Nucleus accumbens (tissue), 56 donors: ENCODE measurements around the gene SLC7A7.
"Not testable (repeated sequence)": the region's sequence is repeated elsewhere in the genome, so short reads cannot be mapped to it uniquely, and the experiment has no call there.

Source experiments
- DNase-seq, 56 donors: peaks; one replicate each; lab custom pipeline; 2025; lab: John Stamatoyannopoulos, UW

SLC7A7 gene

DNA sequence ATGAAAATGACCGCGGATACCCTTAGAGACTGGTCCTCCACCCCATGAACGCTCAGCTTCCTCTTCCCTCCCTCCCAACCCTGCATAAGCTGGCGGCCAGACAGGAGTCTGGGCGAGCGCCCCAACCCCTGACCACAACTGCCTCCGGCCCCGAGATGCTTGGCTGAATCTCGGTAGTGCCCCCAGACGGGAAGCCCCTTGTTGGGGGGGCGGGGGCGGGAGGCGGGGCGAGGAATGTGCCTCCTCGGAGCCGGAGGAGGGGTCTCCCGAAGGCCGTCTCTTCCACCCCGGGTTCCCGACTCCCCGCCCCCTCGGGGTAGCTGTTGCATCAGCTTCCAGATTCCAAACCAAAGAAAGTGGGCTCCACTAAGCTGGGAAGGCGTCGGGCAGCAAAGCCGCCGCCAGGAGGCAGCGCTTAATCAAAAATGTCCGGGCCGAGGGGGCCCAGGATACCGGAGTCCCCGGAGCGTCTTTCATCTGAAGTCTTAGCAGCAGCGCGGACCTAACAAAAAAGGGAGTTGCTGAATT, 7.4 kb upstream of the SLC7A7 start:
- peak in 46 of 56 donors; percentile 15 to 76 (median 51) for DNase-seq

DNA sequence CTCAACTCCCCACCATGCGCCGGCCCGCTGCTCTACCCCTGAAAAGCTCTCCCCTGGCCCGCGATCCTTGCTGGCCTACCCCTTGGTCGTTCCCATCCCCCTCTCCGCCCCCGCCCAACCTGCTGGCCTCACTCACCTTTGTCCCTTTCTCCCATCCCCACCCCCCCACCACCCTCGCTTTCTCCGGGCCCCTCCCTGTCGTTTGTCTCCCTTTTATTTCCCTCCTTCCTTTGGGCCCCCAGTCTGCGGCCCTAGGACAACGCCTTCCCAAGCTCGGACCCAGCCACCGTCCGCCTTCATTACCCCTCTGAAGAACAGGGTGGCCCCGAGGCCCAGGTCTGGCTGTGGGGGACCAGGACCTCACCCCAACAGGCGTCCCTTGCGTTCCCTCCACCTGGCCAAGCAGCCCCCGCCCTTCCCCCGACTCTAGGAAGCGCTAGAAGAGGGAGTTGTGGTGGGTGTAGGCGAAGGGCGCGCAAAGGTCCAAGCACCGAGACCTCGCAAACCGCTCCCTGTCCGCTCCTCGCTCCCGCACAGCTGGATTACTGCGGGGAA, 6.9 kb upstream of the SLC7A7 start:
- DNase-seq: no peak

DNA sequence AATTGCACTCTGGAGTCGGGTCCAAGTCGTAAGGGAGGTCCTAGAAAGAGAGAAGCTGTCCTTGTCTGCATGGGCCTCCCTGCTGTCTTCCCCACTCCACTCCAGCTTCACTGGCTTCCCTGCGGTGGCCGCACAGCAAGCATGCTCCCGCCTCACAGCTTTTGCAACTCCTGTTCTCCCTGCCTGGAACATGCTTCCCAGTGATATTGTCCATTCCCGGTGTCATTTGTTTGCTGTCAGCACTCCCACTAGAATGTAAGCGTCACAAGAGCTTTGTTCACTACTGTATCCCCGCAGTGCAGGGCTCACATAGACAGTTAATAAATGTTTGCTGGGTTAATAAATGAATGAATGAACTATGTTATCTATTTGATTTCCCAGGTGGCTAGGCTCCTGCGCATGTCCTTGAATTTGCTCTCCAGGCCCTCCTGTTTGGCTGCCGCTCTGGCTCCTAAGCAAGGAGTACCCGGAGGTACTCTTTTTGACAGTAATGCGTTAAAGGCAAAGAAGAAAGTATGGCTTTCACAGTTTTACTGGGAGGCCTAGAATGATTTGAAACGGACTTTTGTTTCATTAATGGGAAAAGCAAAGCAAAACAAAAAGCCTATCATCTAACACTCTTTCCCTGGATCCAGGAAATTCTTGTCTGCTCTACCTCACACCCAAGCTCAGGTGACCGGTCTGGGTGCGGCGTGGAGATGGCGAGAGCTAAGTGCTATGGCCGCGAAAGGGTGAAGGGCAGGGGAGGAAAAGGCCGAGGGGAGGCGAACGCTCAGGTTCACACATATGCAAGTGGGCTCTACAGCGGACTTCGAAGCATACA, 6.2 kb upstream of the SLC7A7 start:
- DNase-seq: no peak

DNA sequence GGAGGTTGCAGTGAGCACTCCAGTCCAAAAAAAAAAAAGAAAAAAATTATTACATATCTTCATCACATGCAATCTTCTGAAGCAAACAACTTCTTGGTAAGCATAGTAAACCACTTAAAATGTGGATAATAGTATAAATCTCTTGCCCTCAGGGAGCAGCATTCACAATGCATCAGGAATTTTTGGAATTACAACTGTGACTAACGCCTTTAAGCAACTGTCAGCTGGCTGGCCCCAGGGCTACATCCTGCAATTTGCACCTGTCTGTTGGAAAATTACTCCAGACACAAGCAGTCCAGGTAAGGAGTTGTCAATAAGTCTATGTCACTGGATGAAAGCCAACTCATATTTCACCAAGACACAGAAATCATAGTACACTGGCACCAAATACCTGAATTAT, 5.5 kb upstream of the SLC7A7 start:
- no peak for DNase-seq

DNA sequence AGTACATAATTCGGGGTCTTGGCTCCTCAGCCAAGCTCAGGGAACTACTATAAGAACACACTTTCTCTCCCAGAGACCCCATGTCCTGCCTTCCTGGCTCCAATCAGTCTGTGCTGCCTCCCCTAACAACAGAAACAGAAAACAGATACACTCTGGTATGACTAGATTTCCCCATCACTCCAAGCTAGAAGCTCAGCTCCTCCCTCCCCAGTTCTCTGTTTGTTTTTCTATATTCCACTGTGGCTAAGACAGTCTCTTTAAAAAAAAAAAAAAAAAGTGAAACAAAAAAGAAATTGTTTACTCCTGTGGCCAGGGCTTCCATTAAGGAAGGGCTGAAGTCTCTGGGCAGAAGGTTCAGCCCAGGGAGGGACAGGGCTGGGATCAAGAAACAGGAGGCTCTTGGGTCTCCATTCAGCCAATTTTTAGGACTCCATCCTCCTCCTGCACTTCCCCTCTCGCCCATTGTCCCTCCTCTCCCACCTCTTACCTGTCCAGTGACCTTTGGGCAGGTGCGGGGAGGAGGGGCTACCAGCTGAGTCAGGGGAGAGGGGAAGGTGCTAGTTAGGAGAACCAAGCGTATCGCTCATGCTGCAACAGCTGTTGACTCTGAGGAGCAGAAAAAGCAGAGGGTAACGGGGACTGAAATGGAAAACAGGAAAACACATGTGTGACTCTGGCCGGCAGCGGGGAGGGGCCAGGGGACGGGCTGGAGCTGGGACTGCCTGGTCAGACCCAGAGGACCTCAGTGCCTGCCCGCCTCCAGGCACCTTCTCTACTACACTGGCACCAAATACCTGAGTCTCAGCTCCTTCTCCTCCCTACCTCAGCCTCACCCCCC, 4.1 kb upstream of the SLC7A7 start:
- DNase-seq: peak in 3 of 56 donors; percentile 7 to 14 (median 9)

DNA sequence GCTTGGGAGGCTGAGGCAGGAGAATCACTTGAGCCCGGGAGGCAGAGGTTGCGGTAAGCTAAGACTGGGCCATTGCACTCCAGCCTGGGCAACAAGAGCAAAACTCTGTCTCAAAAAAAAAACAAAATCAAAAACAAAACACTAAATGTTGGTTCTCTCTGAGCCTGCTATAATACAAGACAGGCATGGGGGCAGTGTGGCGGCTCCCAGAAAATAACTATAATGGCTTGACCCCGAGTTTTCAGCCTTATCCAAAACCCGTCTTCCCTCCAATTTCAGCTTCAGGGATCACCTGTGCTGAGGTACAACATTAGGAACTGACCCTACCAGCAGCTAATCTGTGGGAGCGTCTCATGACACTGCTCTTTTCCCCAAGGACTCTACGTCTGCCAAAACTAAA, 862 bp downstream of the SLC7A7 start:
- DNase-seq: no peak

DNA sequence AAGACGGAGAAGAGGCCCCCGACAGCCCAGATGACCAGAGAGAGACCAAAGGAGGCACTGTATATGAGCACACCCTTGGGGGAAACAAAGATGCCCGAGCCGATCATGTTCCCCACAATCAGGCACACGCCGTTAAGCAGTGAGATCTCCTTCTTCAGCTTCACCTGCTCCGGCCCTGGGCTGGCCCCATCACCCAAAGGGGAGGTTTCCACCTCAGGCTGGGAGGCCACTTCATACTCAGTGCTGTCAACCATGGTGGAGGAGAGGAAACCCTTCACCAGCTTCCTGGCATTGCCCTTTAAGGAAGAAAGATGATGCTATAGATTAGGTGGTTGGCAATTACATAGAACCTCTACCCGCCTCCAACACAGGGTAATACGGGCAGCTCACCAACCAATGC, 2.1 kb downstream of the SLC7A7 start:
- DNase-seq: no peak

DNA sequence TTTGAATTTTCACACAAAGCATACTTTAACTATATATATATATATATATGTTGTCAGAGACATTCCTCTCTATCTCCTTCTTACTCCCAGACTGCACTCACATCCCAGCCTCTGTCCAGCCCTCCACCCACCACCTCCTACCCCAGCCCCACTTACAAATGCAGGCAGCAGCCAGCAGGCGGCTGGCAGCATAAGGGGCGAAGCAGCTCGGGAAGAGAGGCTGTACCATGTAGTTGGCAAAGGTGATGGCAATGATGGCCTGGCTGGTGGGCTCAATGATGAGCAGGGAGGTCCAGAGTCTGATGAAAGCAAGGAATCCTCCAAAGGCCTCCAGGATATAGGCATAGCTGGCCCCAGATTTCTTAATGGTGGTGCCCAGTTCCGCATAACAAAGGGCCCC, 2.5 kb downstream of the SLC7A7 start:
- DNase-seq: no peak

DNA sequence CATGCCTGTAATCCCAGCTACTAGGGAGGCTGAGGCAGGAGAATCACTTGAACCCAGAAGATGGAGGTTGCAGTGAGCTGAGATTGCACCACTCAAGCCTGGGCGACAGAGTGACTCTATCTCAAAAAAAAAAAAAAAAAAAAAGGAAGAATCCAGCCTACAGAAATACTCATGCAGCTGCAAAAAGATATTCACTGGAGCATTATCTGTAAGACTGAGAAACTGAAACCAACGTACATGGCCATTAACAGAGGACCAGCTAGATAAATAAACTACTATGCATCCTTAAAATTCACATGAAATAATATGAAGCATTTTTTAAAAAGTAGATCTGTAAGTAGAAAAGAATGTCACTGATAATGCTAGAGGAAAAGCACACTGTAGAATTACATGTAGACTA, 3.5 kb downstream of the SLC7A7 start:
- DNase-seq: no peak

DNA sequence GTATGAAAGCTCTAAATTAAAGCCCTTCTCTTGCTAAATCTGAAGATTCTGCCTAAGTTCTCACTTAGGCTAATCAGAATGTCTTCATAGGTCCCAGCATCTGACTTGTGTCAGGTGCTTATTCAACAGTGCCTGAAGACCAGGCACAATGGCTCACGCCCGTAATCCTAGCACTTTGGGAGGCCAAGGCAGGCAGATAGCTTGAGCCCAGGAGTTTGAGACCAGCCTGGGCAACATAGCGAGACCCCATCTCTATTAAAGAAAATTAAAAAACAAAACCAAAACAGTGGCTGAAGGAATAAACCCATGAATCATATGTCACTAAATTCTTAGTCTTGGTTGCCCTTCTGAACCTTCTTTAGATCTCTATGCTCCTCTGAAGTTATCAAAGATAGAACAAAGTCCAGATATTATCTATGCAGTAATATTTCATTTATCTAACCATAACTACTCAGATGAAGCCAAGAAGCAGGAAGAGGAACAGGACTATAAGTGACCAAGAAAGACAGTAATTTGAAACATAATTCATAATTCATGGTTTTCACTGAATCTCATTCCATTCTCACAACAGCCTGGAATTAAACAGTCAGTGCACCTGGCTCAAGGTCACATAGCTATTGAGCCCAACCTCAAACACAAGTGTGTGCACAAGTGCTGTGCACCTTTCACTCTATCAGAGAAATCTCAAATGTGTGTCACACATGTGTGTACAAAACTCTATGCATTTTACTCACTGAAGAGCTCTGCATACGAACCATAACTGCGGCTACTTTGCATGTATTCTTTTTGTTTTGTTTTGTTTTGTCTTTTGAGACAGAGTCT, 6.6 kb downstream of the SLC7A7 start:
- DNase-seq: no peak

DNA sequence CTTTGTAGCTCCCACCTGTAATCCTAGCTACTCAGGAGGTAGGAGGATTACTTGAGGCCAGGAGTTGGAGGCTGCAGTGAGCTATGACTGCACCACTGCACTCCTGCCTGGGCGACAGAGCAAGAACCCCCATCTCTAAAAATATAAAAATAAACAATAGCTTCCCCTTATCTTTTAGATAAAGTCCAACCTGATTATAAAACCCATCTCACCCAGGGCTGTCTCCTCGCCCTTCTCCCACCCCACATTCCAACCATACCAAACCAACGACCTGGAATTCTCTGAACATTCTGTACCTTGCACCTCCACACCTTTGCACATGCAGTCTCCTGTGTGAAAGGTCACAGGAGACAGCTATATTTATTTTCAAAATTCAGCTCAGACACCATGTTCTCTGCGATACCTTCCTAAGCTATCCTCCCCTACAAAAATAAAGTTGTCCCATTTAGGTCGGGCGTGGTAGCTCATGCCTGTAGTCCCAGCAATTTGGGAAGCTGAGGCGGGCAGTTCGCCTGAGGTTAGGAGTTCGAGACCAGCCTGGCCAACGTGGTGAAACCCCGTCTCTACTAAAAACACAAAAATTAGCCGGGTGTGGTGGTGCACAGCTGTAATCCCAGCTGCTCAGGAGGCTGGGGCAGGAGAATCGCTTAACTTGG, 7.7 kb downstream of the SLC7A7 start:
- no peak for DNase-seq

DNA sequence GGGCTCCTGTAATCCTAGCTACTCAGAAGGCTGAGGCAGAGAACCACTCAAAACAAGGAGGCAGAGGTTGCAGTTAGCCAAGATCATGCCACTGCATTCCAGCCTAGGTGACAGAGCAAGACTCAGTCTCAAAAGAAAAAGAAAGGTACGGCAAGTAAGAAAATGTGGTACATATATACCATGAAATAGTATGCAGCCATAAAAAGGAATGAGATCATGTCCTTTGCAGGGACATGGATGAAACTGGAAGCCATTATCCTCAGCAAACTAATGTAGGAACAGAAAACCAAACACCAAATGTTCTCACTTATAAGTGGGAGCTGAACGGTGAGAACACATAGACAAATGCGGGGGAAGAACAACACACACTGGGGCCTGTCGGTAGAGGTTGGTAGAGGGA, 10.0 kb downstream of the SLC7A7 start:
- not testable (repeated sequence) for DNase-seq

DNA sequence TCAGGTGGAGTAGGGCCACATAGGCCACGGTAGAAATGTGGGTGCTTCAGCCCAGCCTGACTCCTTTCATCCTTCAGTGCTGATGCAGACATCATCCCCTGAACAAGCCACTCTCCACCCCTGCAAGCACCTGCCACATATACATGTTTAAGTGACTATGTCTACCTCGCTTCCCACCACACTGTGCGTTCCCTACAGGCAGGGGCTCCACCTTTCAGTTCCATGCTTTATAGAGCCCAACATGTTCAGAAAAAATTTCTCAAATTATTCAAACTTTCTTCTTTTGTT, 11.6 kb downstream of the SLC7A7 start:
- DNase-seq: no peak

DNA sequence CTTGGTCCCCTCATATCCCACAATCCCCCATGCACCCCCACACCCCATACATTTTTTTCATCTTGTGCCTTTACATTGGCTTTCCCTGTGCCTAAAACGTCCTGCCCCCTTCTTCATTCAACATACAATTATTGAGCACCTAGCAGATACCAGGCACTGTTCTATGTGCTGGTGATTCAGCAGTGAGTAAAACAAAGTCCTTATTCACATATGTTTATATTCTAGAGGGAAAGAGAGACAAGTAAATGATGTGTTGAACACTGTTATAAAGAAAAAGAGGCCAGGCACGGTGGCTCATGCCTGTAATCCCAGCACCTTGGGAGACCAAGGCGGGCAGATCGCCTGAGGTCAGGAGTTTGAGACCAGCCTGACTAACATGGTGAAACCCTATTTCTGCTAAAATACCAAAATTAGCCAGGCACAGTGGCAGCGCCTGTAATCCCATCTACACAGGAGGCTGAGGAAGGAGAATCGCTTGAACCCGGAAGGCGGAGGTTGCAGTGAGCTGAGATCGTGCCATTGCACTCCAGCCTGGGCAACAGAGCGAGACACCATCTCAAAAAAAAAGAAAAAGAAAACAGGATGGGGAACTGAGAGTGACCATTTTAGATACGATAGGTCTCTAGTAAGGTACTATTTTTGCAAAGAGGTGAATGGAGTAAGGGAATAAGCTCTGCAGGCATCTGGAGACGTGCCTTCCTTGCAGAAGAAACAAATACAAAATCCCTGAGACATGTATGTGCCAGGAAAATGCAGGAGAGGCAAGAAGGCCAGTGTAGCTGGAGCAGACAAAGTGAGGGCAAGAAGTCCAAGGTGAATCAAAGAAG, 12.2 kb downstream of the SLC7A7 start:
- DNase-seq: no peak

DNA sequence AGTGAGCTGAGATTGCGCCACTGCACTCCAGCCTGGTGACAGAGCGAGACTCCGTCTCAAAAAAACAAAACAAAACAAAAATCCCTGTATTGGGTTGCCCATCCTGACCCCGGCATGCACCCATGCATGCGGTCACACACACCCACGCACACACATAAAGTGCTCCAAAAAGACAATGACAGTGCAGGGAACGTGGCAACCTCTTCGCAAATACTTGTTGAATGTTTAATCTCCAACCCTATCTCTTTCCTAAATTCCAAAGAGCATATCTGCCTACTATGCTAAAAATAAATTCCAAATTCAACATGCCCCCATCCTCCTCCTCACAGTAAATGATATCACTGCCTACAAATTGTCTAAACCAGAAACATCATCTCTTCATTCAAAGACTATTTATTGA, 13.5 kb downstream of the SLC7A7 start:
- DNase-seq: no peak

DNA sequence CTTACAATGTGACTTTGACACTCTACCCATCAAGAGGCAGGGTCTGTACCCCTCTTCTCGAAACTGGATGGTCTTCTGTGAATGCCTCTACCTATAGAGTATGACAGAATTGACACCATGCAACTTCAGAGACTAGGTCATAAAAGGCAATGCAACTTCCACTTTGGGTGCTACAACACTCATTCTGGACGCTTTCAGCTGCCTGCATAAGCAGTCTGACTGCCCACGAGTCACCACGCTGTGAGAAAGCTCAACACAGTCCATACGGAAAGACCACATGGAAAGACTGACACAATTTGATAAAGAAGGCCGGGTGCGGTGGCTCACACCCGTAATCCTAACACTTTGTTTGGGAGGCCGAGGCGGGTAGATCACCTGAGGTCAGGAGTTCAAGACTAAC, 14.9 kb downstream of the SLC7A7 start:
- DNase-seq: no peak

DNA sequence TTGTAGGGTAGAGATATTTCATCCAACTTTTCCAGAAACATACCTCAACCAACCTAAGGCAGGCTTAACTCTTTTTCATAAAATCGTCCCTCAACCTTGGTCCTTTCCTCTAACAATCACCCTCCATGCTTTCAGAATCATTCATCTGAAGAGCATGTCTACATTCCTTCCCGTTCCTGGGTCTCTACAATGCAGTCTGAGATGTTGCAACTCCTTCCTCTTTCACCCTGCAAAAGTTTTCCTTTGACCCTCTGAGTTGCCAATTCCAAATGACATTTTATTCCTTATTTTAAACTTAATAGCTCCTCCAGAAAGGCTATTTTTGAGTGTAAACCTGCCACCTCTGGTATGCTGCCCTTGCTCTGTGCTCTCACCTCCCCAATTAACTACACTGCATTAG, 16.7 kb downstream of the SLC7A7 start:
- DNase-seq: no peak

DNA sequence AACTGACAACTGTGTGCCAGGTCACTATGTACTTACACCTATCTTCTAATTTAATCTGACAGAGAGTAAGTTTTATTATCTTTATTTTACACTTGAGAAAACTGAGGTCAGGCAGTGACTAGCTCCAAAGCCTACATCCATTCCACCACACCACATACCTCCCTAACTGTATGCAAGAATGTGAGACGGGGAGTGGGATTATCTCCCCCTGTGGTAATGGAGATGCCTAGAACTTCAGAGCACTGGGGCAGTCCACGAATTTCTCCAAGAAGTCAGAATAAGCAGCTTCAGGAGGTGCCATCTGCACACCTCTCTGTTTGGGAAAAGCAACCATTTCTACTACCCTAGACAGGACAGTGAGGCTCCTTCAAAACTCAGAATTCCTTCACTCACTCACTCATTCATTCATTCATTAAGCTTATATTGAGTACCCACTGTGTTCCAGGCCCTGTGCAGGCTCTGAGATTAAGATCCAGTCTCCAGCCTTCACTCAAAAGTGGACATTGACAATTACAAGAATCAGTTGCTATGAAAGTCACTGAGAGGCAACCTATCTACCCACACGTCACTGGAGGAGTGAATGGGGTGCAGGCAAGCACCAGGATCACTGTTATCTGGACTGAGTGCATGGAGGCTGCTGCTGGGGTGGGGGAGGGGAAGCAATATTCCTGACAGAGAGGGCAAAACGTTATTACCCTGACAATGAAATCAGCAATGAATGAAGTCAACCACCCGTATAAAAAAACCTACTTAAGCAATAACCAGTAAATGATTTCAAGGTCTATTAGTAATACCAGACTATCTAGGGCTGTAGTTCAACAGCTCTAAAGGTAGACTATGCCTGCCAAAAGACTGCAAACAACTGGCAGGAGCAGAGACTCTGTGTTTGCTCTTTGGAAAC, 18.0 kb downstream of the SLC7A7 start:
- DNase-seq: no peak
